ENCODE measurements around the gene PPFIA1. TPM values are rescaled to one million over a fixed set of nuclear protein-coding genes. Genes with fewer than 3 reads are reported as not detected.

The PPFIA1 gene
- total and polyA plus RNA-seq, 2 of the 8 experiments (the other 6 are each of a cell fraction or from before 2014, with no cell fraction given) = 44.3 to 73.5 TPM

GRCh38 chr11:70432065-70432464 is 161.6 kb downstream of the PPFIA1 start:
- H3K56ac ChIP-seq (replicated peaks; ENCODE audit: insufficient read length, low read depth, low read length) = no peak overlapping the region
- H2BK5ac ChIP-seq (ENCODE audit: low read depth, low read length) = no peak overlapping the region
- H3K4me1 ChIP-seq (replicated peaks in 1 of 4; ENCODE audit: control insufficient read depth in 3 of 4, insufficient read depth in 4 of 4, low read length in 3 of 4) = peaks cover 0 to 3% (median 0%) of the 10 kb centered on the region in 4 experiments; a peak in 1 of 7 replicates
- no peak overlapping the region for H3K4me2 ChIP-seq (ENCODE audit: insufficient read depth in 1 of 2, low read depth in 2 of 2, low read length in 2 of 2)
- 85% methylated on average over 16 of the region's 16 CpGs; no CpG with 5 or more reads in 1 of the 2 experiments for WGBS, 2 experiments (ENCODE audit: extremely low coverage in 1 of 2, insufficient coverage in 1 of 2, insufficient read length in 1 of 2, insufficient replicate concordance in 2 of 2, low coverage in 1 of 2, low lambda C conversion rate in 2 of 2, missing lambda C conversion rate in 1 of 2)
- H4K5ac ChIP-seq (ENCODE audit: insufficient read length, low read depth, low read length) = no peak overlapping the region
- no peak for TF ChIP-seq BCL11A (IDR thresholded peaks at IDR 0.05; ENCODE audit: low read depth in 2 of 2, low read length in 2 of 2)
- TF ChIP-seq ASH2L (IDR thresholded peaks at IDR 0.05; ENCODE audit: low read length) = no peak
- TF ChIP-seq FOSL1 (IDR thresholded peaks at IDR 0.05; ENCODE audit: insufficient read depth, low read depth, low read length) = no peak
- no peak for TF ChIP-seq TCF12 (IDR thresholded peaks at IDR 0.05; ENCODE audit: low read depth, low read length)
- no peak for TF ChIP-seq JUND (IDR thresholded peaks at IDR 0.05; ENCODE audit: low read length)
- H2BK120ac ChIP-seq (replicated peaks; ENCODE audit: low read depth, low read length) = no peak overlapping the region
- no peak overlapping the region for H3K4me3 ChIP-seq (ENCODE audit: extremely low read depth in 1 of 4, insufficient read depth in 2 of 4, low read depth in 3 of 4, low read length in 4 of 4)
- H2AK5ac ChIP-seq (ENCODE audit: low read depth, low read length) = no peak overlapping the region
- H2BK15ac ChIP-seq (ENCODE audit: low read length) = no peak overlapping the region
- CTCF ChIA-PET (ENCODE audit: partially characterized antibody) = interaction anchor here (0.7 to 0.9 kb wide), 2 partner anchors 11 to 12 kb away, joined by 3 read pairs; no protein-coding TSS in a partner anchor
- H4K91ac ChIP-seq (replicated peaks; ENCODE audit: insufficient read length, low read length) = no peak overlapping the region
- peaks cover 12 to 32% of the 10 kb centered on the region in 2 experiments for H4K20me1 ChIP-seq (replicated peaks in 1 of 2; ENCODE audit: control insufficient read depth in 1 of 2, insufficient read depth in 2 of 2, low read length in 2 of 2)
- H2BK12ac ChIP-seq (ENCODE audit: low read depth, low read length) = no peak overlapping the region
- no peaks in the 10 kb centered on the region for H3K79me2 ChIP-seq (ENCODE audit: control insufficient read depth in 1 of 2, insufficient read depth in 2 of 2, low read length in 2 of 2)
- DNase-seq (ENCODE audit: low read depth in 1 of 2, low spot score in 2 of 2) = no peak
- FAIRE-seq = no peak
- H3K23me2 ChIP-seq (ENCODE audit: low read depth, low read length) = no peaks in the 10 kb centered on the region
- H3K27me3 ChIP-seq (replicated peaks in 1 of 4; ENCODE audit: control insufficient read depth in 3 of 4, extremely low read depth in 1 of 4, insufficient read depth in 3 of 4, low read length in 3 of 4) = no peaks in the 10 kb centered on the region
- no peaks in the 10 kb centered on the region for H3K9me3 ChIP-seq (ENCODE audit: insufficient read depth in 2 of 2, low read depth in 1 of 2, low read length in 1 of 2)
- no peak overlapping the region for H3K18ac ChIP-seq (ENCODE audit: extremely low read depth, low read length)
- peak overlapping the region; percentile 68 for H4K8ac ChIP-seq (ENCODE audit: extremely low read depth, insufficient read depth, low read length)
- H2AFZ ChIP-seq (ENCODE audit: low read length) = no peak overlapping the region
- H3K23ac ChIP-seq (ENCODE audit: insufficient read length) = no peak overlapping the region
- POLR2A ChIA-PET (ENCODE audit: partially characterized antibody) = interaction anchor here (0.9 to 1.3 kb wide), 2 partner anchors 8 to 16 kb away, joined by 3 read pairs; no protein-coding TSS in a partner anchor
- H3K9ac ChIP-seq (replicated peaks in 1 of 4; ENCODE audit: extremely low read depth in 1 of 4, low read depth in 3 of 4, low read length in 3 of 4) = no peak overlapping the region
- H3K79me1 ChIP-seq (ENCODE audit: low read depth, low read length) = no peaks in the 10 kb centered on the region
- no peak overlapping the region for H3K27ac ChIP-seq (ENCODE audit: low read depth, low read length)
- no peak overlapping the region for H2BK20ac ChIP-seq (ENCODE audit: low read length)
- H3K4ac ChIP-seq (replicated peaks; ENCODE audit: insufficient read length, low read depth, low read length) = no peak overlapping the region
- no peak overlapping the region for H3K14ac ChIP-seq (ENCODE audit: insufficient read length)
- peaks cover 27 to 91% (median 83%) of the 10 kb centered on the region in 4 experiments for H3K36me3 ChIP-seq (ENCODE audit: control insufficient read depth in 2 of 4, insufficient read depth in 4 of 4, low read length in 3 of 4)

Measured in H1 (cell line).